Epithelial cell of esophagus (primary cell): ENCODE results near the gene DTNBP1.

ENCODE experiments used
- DNase-seq: peaks from one replicate; pipeline ENCODE4 v3.0.0; 2010; ENCODE audit warnings: low read depth
- H3K4me3 ChIP-seq: 2 replicates; pipeline ENCODE4 v1.5.1; 2011; ENCODE audit warnings: mild to moderate bottlenecking, low read length, control low read depth
- CTCF ChIP-seq: IDR thresholded peaks from 2 replicates; pipeline ENCODE4 v1.5.1; 2011; ENCODE audit warnings: low read depth, mild to moderate bottlenecking, low read length, control low read depth, inconsistent platforms; ENCODE audit not compliant: insufficient read depth; ENCODE audit errors: missing control alignments

Gene DTNBP1

GRCh38 chr6:15476631-15477380 lies 186.0 kb downstream of the DTNBP1 start:
- no peak overlapping the region for H3K4me3 ChIP-seq
- no peak for DNase-seq
- TF ChIP-seq CTCF = no peak

GRCh38 chr6:15475872-15476271 lies 187.0 kb downstream of the DTNBP1 start:
- TF ChIP-seq CTCF = no peak
- no peak overlapping the region for H3K4me3 ChIP-seq
- DNase-seq = no peak

- H3K4me3 ChIP-seq = no peak overlapping the region
- no peak for DNase-seq
- TF ChIP-seq CTCF = no peak
These were observed 187.6 kb downstream of the DTNBP1 start for GRCh38 chr6:15475261-15475660.

- H3K4me3 ChIP-seq = no peak overlapping the region
- DNase-seq = peak; percentile 85
- no peak for TF ChIP-seq CTCF
These were observed 188.6 kb downstream of the DTNBP1 start for GRCh38 chr6:15474196-15474595.

- no peak overlapping the region for H3K4me3 ChIP-seq
- TF ChIP-seq CTCF = no peak
- peak; percentile 46 for DNase-seq
These were observed 189.1 kb downstream of the DTNBP1 start for GRCh38 chr6:15473741-15474161.

- TF ChIP-seq CTCF = no peak
- H3K4me3 ChIP-seq = no peak overlapping the region
- DNase-seq = no peak
These were observed 189.7 kb downstream of the DTNBP1 start for GRCh38 chr6:15473174-15473573.
